Thoracic aorta (tissue), 2 donors: ENCODE measurements around the gene BRD3OS. TPM values are rescaled to one million over a fixed set of nuclear protein-coding genes. Genes with fewer than 3 reads are reported as not detected.

ENCODE experiments used
- ATAC-seq: fragments of 150-250 bp; one replicate; pipeline ENCODE4 v1.8.0; 2017; ENCODE audit warnings: low read depth; ENCODE audit not compliant: insufficient number of reproducible peaks, low FRiP score
- DNase-seq: peaks from one replicate; pipeline ENCODE4 v3.0.0-alpha.2; 2020; ENCODE audit warnings: low spot score
- H3K27ac ChIP-seq, 2 donors: fragments of 200-600 bp; sonication (generic); 1 replicate in 1 of 2; 2 replicates in 1 of 2; pipeline ENCODE4 v1.5.1; 2016; ENCODE audit warnings: mild to moderate bottlenecking in 2 of 2, moderate library complexity in 2 of 2
- H3K27me3 ChIP-seq: fragments of 200-600 bp; sonication (generic); replicated peaks from 2 replicates; pipeline ENCODE4 v1.6.0; 2016; ENCODE audit warnings: mild to moderate bottlenecking; ENCODE audit not compliant: insufficient read depth
- H3K36me3 ChIP-seq: fragments of 200-600 bp; sonication (generic); one replicate; pipeline ENCODE4 v1.5.1; 2016
- H3K4me1 ChIP-seq, 2 donors: fragments of 200-600 bp; sonication (generic); 1 replicate in 1 of 2; 2 replicates in 1 of 2; pipeline versions ENCODE4 v1.5.1 to v1.6.0; 2016; ENCODE audit warnings: low read depth in 2 of 2, mild to moderate bottlenecking in 1 of 2; ENCODE audit not compliant: control insufficient read depth in 1 of 2
- H3K4me3 ChIP-seq: fragments of 200-600 bp; sonication (generic); 2 replicates; pipeline ENCODE4 v1.5.1; 2016; ENCODE audit warnings: mild to moderate bottlenecking
- H3K9me3 ChIP-seq: fragments of 200-600 bp; sonication (generic); 2 replicates; pipeline ENCODE4 v1.5.1; 2016
- total RNA-seq, 2 donors: library from RNA; depleted of rRNA; stranded (reverse); fragments of >200 nt; gene quantifications; one replicate each; pipeline versions ENCODE4 v1.1.0 to v1.2.3, GENCODE V29; 2016
- TF ChIP-seq, protein P1 (sequence below): fragments of 200-600 bp; sonication (generic); IDR thresholded peaks from one replicate; pipeline ENCODE4 v1.5.1; 2019; ENCODE audit warnings: antibody characterized with exemption

Gene BRD3OS
- total RNA-seq, 2 donors from 2014 or later: 8.8 to 14.6 TPM

DNA sequence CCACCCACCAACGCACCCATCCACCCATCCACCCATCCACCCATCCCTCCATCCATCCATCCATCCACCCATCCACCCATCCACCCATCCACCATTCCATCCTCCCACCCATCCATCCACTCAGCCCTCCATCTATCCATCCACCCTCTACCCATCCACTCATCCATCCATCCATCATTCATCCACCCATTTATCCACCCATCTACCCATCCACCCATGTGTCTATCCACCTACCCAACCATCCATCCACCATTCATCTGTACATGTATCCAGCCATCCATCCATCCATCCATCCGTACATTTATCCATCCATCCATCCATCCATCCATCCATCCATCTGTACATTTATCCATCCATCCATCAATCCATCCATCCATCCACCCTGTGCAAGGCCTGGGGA, 22.0 kb upstream of the BRD3OS start:
- Histone ChIP-seq H3K27me3 (no peaks in the 10 kb centered on the region), H3K4me1 (peaks cover 0 to 7% of the 10 kb centered on the region in 2 donors), H3K4me3 (no peak overlapping the region), H3K27ac (no peak overlapping the region), H3K9me3 (no peaks in the 10 kb centered on the region), H3K36me3 (no peaks in the 10 kb centered on the region)
- TF ChIP-seq, protein P1, sequence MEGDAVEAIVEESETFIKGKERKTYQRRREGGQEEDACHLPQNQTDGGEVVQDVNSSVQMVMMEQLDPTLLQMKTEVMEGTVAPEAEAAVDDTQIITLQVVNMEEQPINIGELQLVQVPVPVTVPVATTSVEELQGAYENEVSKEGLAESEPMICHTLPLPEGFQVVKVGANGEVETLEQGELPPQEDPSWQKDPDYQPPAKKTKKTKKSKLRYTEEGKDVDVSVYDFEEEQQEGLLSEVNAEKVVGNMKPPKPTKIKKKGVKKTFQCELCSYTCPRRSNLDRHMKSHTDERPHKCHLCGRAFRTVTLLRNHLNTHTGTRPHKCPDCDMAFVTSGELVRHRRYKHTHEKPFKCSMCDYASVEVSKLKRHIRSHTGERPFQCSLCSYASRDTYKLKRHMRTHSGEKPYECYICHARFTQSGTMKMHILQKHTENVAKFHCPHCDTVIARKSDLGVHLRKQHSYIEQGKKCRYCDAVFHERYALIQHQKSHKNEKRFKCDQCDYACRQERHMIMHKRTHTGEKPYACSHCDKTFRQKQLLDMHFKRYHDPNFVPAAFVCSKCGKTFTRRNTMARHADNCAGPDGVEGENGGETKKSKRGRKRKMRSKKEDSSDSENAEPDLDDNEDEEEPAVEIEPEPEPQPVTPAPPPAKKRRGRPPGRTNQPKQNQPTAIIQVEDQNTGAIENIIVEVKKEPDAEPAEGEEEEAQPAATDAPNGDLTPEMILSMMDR: no peak
- DNase-seq: no peak
- no peak for ATAC-seq

DNA sequence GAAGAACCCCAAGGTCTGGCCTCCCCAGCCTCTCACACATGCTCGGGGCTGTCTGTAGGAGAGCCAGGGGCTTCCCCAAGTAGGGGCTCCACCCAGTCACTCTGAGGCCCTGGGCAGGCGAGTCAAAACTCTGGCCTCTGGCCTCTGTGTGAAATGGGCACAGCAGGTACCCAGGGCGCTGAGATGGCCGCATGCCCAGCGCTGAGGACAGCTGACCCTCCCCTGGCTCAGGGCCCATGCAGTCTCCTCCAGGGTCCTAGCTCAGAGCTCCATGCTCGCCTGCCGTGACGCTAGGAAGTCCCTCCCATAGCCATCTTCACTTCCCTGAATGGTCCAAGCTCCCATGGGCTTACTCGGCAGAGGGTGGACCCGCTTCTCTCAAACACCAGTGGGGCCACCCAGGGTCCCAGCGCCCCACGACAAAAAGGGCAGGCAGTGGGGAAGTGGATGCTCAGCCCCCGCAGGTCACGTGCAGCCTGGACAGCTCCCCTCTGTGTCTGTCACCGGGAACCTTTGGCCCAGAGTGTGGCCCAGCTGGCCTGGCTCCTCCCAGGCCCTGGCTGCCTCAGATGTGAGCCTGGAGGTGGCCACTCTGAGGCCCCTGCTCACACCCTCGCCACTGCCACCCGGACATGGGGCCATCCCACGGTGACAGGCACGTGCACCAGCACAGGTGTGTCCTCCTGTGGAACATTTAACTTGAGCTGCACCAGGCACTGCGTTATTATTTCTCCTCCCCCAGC, 21.0 kb upstream of the BRD3OS start:
- DNase-seq (no peak), ATAC-seq (no peak)
- no peaks in the 10 kb centered on the region for H3K27me3 ChIP-seq
- no peak overlapping the region for H3K27ac ChIP-seq
- H3K36me3 ChIP-seq: no peaks in the 10 kb centered on the region
- H3K9me3 ChIP-seq: no peaks in the 10 kb centered on the region
- TF ChIP-seq, protein P1: no peak
- no peak overlapping the region for H3K4me3 ChIP-seq
- H3K4me1 ChIP-seq: peaks cover 0 to 7% of the 10 kb centered on the region in 2 donors

DNA sequence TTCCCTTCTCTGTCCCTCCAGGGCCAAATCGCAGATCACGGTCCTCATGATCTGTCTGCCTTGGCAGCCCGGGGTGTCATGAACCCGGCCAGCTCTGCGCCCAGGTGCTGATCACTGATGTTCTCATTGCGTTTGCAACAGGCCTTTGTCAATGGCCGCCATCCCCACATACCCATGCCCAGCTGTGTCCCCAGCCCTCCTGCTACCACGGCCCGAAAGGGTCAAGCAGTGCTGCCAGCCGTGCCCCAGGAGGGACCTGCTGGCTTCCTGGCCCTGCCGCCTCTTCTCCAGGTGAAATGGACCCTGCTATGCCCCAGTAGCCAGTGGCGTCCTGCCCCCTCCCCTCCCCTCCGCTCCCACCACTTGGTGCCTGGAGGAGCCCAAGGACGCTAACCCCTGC, 20.4 kb upstream of the BRD3OS start:
- Histone ChIP-seq H3K9me3 (no peaks in the 10 kb centered on the region), H3K4me1 (peaks cover 0 to 2% of the 10 kb centered on the region in 2 donors), H3K36me3 (no peaks in the 10 kb centered on the region), H3K27me3 (no peaks in the 10 kb centered on the region), H3K27ac (no peak overlapping the region), H3K4me3 (no peak overlapping the region)
- DNase-seq (no peak), ATAC-seq (no peak)
- TF ChIP-seq, protein P1: no peak

DNA sequence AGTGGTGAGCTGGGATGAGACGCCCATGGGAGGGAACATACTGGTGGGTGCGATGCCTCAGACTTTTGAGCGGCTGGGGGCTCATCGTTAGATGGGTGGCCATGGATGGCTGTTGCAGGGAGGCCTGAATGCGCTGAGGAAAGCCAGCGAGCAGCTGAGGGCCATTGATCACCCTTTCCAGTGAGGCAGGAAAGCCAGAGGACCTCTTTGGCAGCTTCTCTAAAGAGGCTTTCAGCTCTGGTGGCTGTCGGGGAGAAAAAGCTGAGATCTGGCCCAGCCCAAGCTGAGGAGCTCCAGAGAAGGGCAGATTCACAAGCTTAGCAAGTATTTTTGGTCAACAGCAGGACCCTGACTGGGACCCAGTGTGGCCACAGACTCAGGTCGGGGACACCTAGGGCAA, 19.9 kb upstream of the BRD3OS start:
- Histone ChIP-seq H3K27ac (no peak overlapping the region), H3K9me3 (no peaks in the 10 kb centered on the region), H3K36me3 (no peaks in the 10 kb centered on the region), H3K4me3 (no peak overlapping the region), H3K27me3 (no peaks in the 10 kb centered on the region), H3K4me1 (no peaks in the 10 kb centered on the region)
- DNase-seq (no peak), ATAC-seq (no peak)
- TF ChIP-seq, protein P1: no peak

DNA sequence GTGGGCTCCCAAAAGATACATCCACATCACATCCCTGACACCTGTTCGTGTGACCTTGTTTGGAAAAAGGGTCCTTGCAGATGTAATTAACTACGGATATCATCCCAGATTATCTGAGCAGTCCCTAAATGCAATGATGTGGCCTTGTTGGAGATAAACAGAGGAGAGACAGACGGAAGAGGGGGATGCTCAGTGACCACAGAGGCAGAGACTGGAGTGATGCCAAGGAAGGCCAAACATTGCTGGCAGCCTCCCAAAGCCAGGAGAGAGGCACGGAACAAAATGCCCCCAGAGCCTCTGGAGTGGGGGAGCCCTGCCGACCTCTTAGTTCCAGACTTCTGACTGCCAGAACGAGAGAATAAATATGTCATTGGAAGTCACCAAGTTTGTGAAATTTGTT, 18.1 kb upstream of the BRD3OS start:
- Histone ChIP-seq H3K9me3 (no peaks in the 10 kb centered on the region), H3K4me3 (no peak overlapping the region), H3K4me1 (no peaks in the 10 kb centered on the region), H3K36me3 (no peaks in the 10 kb centered on the region), H3K27ac (no peak overlapping the region), H3K27me3 (no peaks in the 10 kb centered on the region)
- ATAC-seq (no peak), DNase-seq (no peak)
- TF ChIP-seq, protein P1: no peak
